ENCODE data around the gene CACNG1.

DNA sequence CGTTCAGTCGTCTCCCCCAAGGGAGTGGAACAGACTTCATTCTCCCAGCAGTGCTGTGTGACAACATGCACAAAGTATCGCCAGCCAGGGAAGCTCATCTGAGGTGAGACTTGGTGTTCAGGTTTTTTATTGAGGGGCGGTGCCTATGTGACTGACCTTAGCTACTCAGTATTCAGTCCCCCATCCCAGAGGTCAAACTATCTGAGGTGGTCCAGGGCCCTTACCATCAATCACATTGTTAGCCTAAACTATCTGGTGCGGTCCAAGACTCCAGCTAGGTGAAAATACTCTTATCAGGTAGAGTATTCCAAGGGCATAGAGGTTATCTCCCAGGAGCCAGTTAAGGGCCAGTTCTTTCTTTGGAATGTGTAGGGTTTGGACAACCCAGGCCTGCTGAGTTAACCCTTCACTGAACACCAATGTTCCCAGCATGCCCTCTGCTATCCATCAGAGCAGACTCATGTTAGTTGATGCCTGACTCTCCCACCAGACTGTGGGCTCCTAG is 5.4 kb upstream of the CACNG1 start:
- TF ChIP-seq, protein P1, sequence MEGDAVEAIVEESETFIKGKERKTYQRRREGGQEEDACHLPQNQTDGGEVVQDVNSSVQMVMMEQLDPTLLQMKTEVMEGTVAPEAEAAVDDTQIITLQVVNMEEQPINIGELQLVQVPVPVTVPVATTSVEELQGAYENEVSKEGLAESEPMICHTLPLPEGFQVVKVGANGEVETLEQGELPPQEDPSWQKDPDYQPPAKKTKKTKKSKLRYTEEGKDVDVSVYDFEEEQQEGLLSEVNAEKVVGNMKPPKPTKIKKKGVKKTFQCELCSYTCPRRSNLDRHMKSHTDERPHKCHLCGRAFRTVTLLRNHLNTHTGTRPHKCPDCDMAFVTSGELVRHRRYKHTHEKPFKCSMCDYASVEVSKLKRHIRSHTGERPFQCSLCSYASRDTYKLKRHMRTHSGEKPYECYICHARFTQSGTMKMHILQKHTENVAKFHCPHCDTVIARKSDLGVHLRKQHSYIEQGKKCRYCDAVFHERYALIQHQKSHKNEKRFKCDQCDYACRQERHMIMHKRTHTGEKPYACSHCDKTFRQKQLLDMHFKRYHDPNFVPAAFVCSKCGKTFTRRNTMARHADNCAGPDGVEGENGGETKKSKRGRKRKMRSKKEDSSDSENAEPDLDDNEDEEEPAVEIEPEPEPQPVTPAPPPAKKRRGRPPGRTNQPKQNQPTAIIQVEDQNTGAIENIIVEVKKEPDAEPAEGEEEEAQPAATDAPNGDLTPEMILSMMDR (IDR thresholded peaks at IDR 0.05; ENCODE audit: poor library complexity) = no peak
- TF ChIP-seq EZH2phosphoT487 (IDR thresholded peaks at IDR 0.05; ENCODE audit: low read depth, severe bottlenecking, unreplicated experiment) (no peak), EZH2 (IDR thresholded peaks at IDR 0.05; ENCODE audit: borderline replicate concordance) (no peak)

Data from hepatocyte (in vitro differentiated cells).